Heart right ventricle (tissue), 16 donors: ENCODE results near the gene NPB. TPM values are rescaled to one million over a fixed set of nuclear protein-coding genes. Genes with fewer than 3 reads are reported as not detected.

Experiments used
- ATAC-seq, 8 donors: fragments of 200-7000 bp; cut with Tn5 transposase; one replicate each; pipeline ENCODE4 v1.9.1; 2020; ENCODE audit warnings: mild to moderate bottlenecking in 8 of 8, moderate library complexity in 8 of 8, moderate number of reproducible peaks in 1 of 8
- DNase-seq, 2 donors: peaks; one replicate each; pipeline ENCODE4 v3.0.0-alpha.2; 2020
- H3K27ac ChIP-seq, 10 donors: fragments of 200-600 bp; sonication (generic) in 2 of 10; one replicate each; pipeline versions ENCODE4 v1.5.0 to v1.8.0; 2020 to 2022; ENCODE audit warnings: mild to moderate bottlenecking in 3 of 10
- H3K27me3 ChIP-seq, 7 donors: fragments of 200-600 bp; one replicate each; pipeline ENCODE4 v1.8.0; 2021 to 2022; ENCODE audit warnings: mild to moderate bottlenecking in 2 of 7
- H3K36me3 ChIP-seq, 9 donors: fragments of 200-600 bp; sonication (generic) in 1 of 9; one replicate each; pipeline versions ENCODE4 v1.5.0 to v1.8.0; 2020 to 2022; ENCODE audit warnings: mild to moderate bottlenecking in 2 of 9
- H3K4me1 ChIP-seq, 9 donors: fragments of 200-600 bp; sonication (generic) in 1 of 9; one replicate each; pipeline versions ENCODE4 v1.5.0 to v1.8.0; 2020 to 2022; ENCODE audit warnings: mild to moderate bottlenecking in 4 of 9
- H3K4me3 ChIP-seq, 10 donors: fragments of 200-600 bp; sonication (generic) in 2 of 10; one replicate each; pipeline versions ENCODE4 v1.5.0 to v1.8.0; 2020 to 2022; ENCODE audit warnings: mild to moderate bottlenecking in 7 of 10, moderate library complexity in 2 of 10
- H3K9me3 ChIP-seq, 11 donors: fragments of 200-600 bp in 10 of 11; sonication (generic) in 2 of 11; one replicate each; pipeline versions ENCODE4 v1.5.0 to v1.8.0; 2013 to 2022; ENCODE audit warnings: mild to moderate bottlenecking in 2 of 11, control low read depth in 1 of 11, moderate library complexity in 1 of 11
- WGBS, 2 donors: extraction: QIAGEN DNeasy Blood & Tissue Kit; methylation state at CpG; one replicate each; pipeline ENCODE4 v1.1.7; 2013; ENCODE audit warnings: inconsistent platforms in 1 of 2; 5-methylcytosine and 5-hydroxymethylcytosine counted together
- intact Hi-C, 10 donors: fragments of 100-400 bp; cut with DNase I; formaldehyde crosslinking; loops; one replicate each; pipeline versions ENCODE4 v1.11.1 to v1.14.2; 2022
- polyA plus RNA-seq, 2 donors: library from polyadenylated mRNA; stranded (reverse); fragments of 200-250 nt; gene quantifications; one replicate each; pipeline ENCODE4 v1.2.3, GENCODE V29; 2013
- total RNA-seq, 10 donors: library from RNA; stranded (reverse); fragmentation: NEBNext Ultra II Directional in 3 of 10; extraction: Animal tissue kit (Norgen Biotek cat#: 25700) in 3 of 10; gene quantifications; one replicate each; pipeline versions ENCODE4 v1.2.1 to v1.2.4, GENCODE V29; 2021 to 2023
- TF ChIP-seq, protein P1 (sequence below), 9 donors: fragments of 200-600 bp; sonication (generic) in 2 of 9; IDR thresholded peaks; one replicate each; pipeline versions ENCODE4 v1.5.0 to v1.8.0; 2021 to 2022; ENCODE audit warnings: antibody characterized with exemption in 9 of 9, mild to moderate bottlenecking in 5 of 9, moderate library complexity in 1 of 9
- donor health status: Arrhythmogenic right ventricular cardiomyopathy.
- donor health status: ischemic (EF 13 %, LVEDD 7.1; RV severe dilation, severe dysfunction).
- donor health status: healthy with polysubstance abuse.
- donor health status: DM: no; HTN: yes; CAD: no.
- donor health status: DM: no; HTN: no; CAD: no.
- donor health status: ischemic (EF 25% LVEDD 6.9; RV normal size, moderate dysfunction).
- donor health status: ischemic (EF 25% LVEDD 5.7; RV mildly dilated, moderate dysfunction).
- donor health status: healthy.
- donor health status: DM: yes; HTN: yes; CAD: no.
- donor health status: Ischemic cardiomyopathy.
- donor health status: ischemic (EF 35%, LVEDD 5.7; RV mildly dilated, moderate dysfunction).
- donor health status: nonischemic (EF 11% LVEDD 7.7; RV severe dilation, severe dysfunction).
- donor health status: DM: yes; HTN: yes; CAD: no.
- donor health status: PGD.
- donor health status: ischemic (EF 29% LVEDD 5.4; RV normal size, mild dysfunction).
- donor health status: nonischemic (EF 23%, LVEDD 6.1; RV moderate dilation, normal function).

The NPB gene
- total and polyA plus RNA-seq, 12 donors, result 0.13 to 0.83 (median 0.42) TPM

- 51 to 54% methylated on average over 23 of the region's 23 CpGs for WGBS, 2 donors
Measured at GRCh38 chr17:81858967-81859905, 42.8 kb upstream of the NPB start.

DNA sequence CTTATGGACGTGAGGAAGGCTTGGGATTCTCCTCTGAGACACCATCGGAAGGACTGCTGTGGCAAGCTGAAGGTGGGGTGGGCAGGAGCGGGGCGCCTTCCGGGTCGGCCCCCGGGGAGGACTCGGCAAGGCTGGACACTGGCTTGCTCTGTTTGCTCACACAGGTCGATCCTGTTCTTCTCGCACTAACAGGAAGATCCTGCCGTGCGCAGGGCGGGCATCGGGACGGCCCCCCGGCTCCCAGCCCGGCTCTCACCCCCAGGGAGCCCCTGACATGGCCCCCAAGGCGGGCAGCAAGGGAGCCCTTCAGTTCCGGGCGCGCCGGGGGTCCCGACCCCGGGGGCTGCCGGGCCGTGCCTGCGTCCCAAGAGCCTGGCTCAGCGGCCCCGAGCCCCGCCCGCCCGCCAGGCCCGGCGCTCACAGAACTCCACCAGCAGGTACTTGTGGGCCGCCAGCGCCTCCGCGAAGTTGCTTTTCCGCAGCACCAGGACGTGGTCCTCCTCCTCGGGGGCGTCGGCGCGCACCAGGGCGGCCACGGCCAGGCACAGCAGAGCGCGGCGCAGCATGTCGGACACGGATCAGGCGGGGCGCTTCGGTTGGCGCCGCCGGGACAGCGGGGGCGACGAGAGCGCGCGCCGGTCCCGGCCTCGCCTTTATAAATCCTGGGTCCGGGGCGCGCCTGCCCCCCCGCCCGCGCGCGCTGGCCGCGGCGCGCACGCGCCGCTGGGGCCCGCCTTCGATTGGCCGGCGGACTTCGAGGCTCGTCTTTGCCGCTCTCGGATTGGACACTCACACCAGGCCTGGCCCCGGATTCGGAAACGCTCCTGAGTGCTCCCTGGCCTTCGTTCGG lies 41.9 kb upstream of the NPB start, which contains the start of gene P4HB:
P4HB (minus strand) TSS at position 630 of the 850 bp plus-strand sequence; CDS start at position 566, 64 bp downstream.
- H3K27me3 ChIP-seq, result no peaks in the 10 kb centered on the region

More at GRCh38 chr17:81858967-81859905, 42.8 kb upstream of the NPB start:
- TF ChIP-seq, protein P1, sequence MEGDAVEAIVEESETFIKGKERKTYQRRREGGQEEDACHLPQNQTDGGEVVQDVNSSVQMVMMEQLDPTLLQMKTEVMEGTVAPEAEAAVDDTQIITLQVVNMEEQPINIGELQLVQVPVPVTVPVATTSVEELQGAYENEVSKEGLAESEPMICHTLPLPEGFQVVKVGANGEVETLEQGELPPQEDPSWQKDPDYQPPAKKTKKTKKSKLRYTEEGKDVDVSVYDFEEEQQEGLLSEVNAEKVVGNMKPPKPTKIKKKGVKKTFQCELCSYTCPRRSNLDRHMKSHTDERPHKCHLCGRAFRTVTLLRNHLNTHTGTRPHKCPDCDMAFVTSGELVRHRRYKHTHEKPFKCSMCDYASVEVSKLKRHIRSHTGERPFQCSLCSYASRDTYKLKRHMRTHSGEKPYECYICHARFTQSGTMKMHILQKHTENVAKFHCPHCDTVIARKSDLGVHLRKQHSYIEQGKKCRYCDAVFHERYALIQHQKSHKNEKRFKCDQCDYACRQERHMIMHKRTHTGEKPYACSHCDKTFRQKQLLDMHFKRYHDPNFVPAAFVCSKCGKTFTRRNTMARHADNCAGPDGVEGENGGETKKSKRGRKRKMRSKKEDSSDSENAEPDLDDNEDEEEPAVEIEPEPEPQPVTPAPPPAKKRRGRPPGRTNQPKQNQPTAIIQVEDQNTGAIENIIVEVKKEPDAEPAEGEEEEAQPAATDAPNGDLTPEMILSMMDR (IDR thresholded peaks at IDR 0.05), result no peak
- intact Hi-C loops, result no loop called here
- H3K27ac ChIP-seq, result peak overlapping the region in 9 of 10 donors; percentile 89 to 99 (median 97)
- ATAC-seq (no peak), DNase-seq (no peak)
- no peaks in the 10 kb centered on the region for H3K9me3 ChIP-seq
- peak overlapping the region; percentile 82 to 100 (median 97) for H3K4me3 ChIP-seq
- H3K27me3 ChIP-seq, result no peaks in the 10 kb centered on the region
- peaks cover 18 to 79% (median 50%) of the 10 kb centered on the region in 9 donors for H3K4me1 ChIP-seq
- H3K36me3 ChIP-seq, result peaks cover 1 to 59% (median 33%) of the 10 kb centered on the region in 9 donors

DNA sequence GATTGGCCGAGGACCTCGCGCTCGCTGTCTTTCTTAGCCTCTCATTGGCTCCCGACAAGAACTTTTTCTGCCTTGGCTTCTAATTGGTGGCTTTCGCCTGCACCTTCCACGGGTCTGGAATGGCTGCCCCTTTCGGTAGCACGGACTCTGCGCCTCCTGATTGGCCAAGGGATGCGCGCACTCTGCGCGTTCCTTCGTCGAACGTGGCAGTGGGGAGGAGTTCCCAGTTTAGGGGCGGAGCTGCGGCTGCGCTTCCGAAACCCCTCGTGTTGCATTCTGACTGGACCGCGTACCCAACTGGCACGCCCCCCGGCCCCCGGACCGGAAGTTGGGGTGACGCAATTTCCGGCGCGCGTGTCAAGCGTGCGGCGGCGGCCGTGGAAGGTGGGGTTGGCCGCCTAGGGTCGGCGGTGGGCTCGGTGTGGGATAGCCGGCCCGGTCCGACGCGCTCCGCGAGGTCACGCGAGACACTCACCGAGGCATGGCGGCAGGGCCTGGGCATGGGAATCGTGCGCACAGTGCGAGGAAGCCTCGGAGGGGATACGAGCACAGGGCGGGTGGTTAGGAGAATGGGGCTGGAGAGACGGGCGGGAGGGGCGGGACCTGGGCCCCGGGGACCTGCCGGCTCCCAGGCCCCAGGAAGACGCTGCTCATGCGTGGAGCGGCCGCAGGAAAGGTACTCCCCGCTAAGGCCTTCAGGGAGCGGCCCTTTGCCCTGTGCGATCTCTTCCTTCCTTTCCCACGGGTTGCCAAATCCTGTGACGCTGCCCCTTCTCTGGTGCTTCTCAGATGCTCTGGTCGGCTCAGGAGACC lies 41.1 kb upstream of the NPB start:
- ATAC-seq, result peak; percentile 90 to 98 (median 96)
- Histone ChIP-seq H3K9me3 (no peaks in the 10 kb centered on the region), H3K36me3 (peaks cover 0 to 56% (median 21%) of the 10 kb centered on the region in 9 donors), H3K4me3 (peak overlapping the region; percentile 40 to 100 (median 83)), H3K4me1 (peaks cover 15 to 69% (median 45%) of the 10 kb centered on the region in 9 donors), H3K27me3 (no peaks in the 10 kb centered on the region), H3K27ac (peak overlapping the region; percentile 86 to 99 (median 98))
- intact Hi-C loops, result loop anchor here in 1 of 10 donors (5.0 kb wide), 1 partner anchor 39 kb away; no protein-coding TSS in a partner anchor
- WGBS, 2 donors, result 0% methylated on average over 72 to 74 of the region's 74 CpGs
- TF ChIP-seq, protein P1 (IDR thresholded peaks at IDR 0.05), result peak in 4 of 9 donors; percentile 7 to 30 (median 22)
- DNase-seq, result peak; percentile 99

More for the DNA sequence above, 41.9 kb upstream of the NPB start, which contains the start of gene P4HB:
- intact Hi-C loops, result loop anchor here in 1 of 10 donors (5.0 kb wide), 1 partner anchor 38 kb away; no protein-coding TSS in a partner anchor
- Histone ChIP-seq H3K9me3 (no peaks in the 10 kb centered on the region), H3K36me3 (peaks cover 0 to 56% (median 24%) of the 10 kb centered on the region in 9 donors), H3K4me1 (peaks cover 18 to 75% (median 46%) of the 10 kb centered on the region in 9 donors), H3K27ac (peak within 1 kb of the TSS; percentile 91 to 99 (median 98)), H3K4me3 (peak within 1 kb of the TSS; percentile 82 to 100 (median 97))
- TF ChIP-seq, protein P1 (IDR thresholded peaks at IDR 0.05), result no peak
- DNase-seq (peak in 1 of 2 donors; percentile 98), ATAC-seq (peak in 2 of 8 donors; percentile 0 to 1)
- 0% methylated on average over 87 to 95 of the region's 95 CpGs for WGBS, 2 donors
